GM19328 (cell line): ENCODE data around the gene ITM2C.

Experiments used
- ATAC-seq: cut with Tn5 transposase; IDR thresholded peaks from one replicate; pipeline ENCODE4 v1.9.1; 2021; ENCODE audit warnings: mild to moderate bottlenecking, moderate library complexity; ENCODE audit not compliant: unreplicated experiment

Gene ITM2C

GRCh38 chr2:230924092-230924469 is 59.3 kb downstream of the ITM2C start:
- ATAC-seq = no peak

DNA sequence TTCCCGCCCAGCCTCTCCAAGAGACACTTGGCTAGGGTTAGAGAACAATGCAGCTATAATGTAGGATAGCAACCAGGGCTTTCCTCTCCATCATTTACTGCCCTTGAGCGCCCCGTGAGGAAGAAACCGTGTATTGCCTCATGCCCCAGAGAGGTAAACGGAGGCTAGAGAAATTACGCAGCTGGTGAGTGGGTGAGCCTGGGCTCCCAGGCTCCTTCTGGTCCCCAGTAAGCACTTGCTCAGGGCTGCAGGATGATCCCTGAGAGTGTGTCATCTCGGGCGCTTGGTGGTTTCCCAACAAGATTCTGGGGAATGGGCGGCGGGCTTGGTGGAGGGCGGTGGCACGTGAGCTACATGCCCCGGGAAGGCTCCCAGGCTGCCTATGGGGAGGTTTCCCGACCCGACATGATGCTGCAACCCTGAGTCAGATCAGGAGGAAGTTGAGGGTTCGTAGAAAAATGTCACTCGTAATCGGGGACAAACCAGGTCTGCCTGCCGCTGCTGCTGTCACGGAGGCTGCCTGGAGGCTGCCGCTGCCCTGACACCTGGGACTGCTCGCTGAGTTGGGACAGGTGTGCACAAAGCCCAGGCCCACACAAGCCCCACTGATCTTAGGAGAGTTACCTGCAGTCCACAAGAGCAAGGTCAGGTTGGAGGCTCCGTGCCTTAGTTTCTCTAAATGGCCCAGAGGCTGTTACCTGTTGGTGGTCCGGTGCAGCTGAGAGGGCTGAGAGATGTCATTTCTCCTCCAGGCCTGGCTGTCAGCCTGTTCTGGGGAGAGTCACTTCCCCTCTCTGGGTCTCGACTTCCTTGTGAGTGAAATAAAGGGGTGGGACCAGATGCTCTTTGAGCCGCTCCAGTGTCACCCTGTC is 60.0 kb downstream of the ITM2C start, which contains the start of gene GPR55:
Gene GPR55, minus strand, starts transcription at position 773 of the 872 bp plus-strand sequence. CDS start 14,280 bp downstream, outside the sequence.
- peak; percentile 48 for ATAC-seq

DNA sequence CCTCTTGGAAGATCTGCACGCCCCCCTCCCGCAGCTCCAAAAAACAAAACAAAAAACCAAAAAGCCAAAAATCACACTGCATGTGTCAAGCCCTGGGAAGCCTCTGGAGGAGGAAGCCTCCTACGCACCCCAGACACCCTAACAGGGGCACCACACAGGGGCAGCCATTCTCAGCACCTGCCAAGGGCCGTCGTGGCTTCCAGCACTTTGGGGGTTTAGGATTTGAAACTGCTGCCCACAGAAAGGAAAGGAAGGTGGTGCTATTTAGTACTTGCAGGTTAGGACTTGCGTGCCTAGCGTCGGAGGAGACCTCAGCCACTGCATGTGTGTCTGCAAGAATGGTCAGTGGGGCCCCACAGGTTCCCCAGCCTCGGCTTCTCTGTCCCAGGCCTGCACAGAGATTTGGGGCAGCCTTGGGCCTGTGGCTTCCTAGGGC is 60.7 kb downstream of the ITM2C start:
- no peak for ATAC-seq

DNA sequence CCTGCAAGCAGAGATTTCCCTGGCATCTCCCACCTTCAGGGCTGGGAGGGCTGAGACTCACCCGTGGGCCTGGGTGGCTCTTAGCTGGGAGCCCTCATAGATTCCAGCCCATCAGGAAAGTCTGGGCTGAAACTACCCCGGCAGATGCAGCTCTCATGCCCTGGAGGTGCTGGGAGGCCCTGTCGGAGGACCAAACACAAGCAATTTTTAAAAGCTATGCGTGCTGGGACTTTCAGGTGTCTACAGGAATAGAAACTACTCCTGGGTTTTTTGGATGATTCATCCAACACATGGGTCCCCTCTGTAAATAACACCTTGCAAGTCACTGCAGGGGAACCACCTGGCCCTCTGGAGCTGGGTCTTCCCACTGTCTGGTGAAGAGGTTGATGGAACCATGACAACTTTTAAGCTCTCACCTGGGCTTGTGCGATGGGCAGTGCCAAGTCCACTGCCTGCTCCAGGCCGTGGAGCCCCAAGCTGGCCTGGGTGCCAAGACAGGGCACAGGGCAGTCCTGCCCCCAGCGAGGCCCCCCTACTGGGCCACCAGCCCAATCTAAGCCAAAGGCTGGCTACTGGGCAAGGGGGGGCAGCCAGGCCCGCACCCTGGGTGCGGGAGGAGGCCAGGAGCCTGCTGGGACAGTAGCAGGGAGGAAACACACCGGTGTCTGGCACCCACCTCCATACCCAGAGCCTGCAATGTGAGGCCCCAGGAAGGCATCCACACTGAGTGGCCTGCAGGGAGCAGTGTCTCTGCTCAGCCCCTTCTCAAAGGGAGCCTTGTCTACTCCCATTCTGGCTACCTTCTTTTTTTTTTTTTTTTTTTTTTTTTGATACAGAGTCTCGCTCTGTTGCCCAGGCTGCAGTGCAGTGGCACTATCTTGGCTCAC is 61.4 kb downstream of the ITM2C start:
- ATAC-seq = no peak

DNA sequence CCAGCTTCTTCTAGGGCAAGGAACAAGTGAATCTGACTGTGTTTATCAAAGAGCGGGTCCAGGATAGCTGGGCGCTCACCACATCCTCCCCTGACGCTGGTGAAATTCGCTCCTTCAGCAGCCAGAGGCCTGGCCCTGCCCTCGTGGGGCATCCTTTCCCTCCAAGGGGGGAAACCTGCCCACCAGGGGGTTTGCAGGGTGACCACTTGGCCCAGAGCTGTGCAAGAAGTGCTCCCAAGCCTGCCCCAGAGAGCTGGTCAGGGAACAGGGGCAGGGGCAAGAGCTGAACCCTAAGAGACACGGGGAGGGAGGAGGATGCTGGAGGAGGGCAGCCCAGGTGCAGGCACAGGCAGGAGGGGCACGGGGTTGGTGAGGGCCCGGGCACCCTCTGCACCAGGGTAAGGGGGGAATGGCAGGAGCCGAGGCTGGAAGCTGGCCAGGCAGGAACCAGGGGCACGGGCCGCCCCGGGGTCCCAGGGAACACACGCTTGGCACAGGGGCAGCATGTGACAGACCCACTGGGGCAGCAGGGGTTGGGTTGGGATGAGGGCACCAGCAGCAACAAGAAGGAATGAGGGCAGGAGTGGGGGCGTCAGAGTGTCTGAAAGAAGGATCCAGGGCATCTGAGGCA is 63.1 kb downstream of the ITM2C start:
- ATAC-seq = no peak
